Lung (tissue), 12 donors: ENCODE measurements around the gene SORD. TPM values are rescaled to one million over a fixed set of nuclear protein-coding genes. Genes with fewer than 3 reads are reported as not detected.

Source experiments
- ATAC-seq: fragments of 200-7000 bp; cut with Tn5 transposase; one replicate; pipeline ENCODE4 v1.9.1; 2020; ENCODE audit warnings: moderate number of reproducible peaks; ENCODE audit not compliant: insufficient read depth, low FRiP score
- DNase-seq, 3 donors: peaks; one replicate each; pipeline ENCODE4 v3.0.0-alpha.2; 2013 to 2017
- H3K27ac ChIP-seq, 2 donors: one replicate each; pipeline ENCODE4 v1.5.1; 2013; ENCODE audit warnings: mild to moderate bottlenecking in 2 of 2, moderate library complexity in 2 of 2, control low read depth in 1 of 2, inconsistent platforms in 1 of 2, low read depth in 1 of 2, low read length in 1 of 2
- H3K27me3 ChIP-seq, 3 donors: one replicate each; pipeline ENCODE4 v1.5.1; 2013; ENCODE audit warnings: low read length in 2 of 3; ENCODE audit not compliant: control insufficient read depth in 3 of 3, insufficient read depth in 3 of 3
- H3K36me3 ChIP-seq, 4 donors: one replicate each; pipeline ENCODE4 v1.5.1; 2013; ENCODE audit warnings: low read length in 4 of 4, mild to moderate bottlenecking in 1 of 4, moderate library complexity in 1 of 4; ENCODE audit not compliant: control insufficient read depth in 4 of 4, insufficient read depth in 4 of 4
- H3K4me1 ChIP-seq, 5 donors: one replicate each; pipeline ENCODE4 v1.5.1; 2013; ENCODE audit warnings: low read length in 5 of 5, mild to moderate bottlenecking in 2 of 5, moderate library complexity in 1 of 5; ENCODE audit not compliant: control insufficient read depth in 5 of 5, insufficient read depth in 5 of 5
- H3K4me3 ChIP-seq: one replicate; pipeline ENCODE4 v1.5.1; 2013; ENCODE audit warnings: mild to moderate bottlenecking, control low read depth, moderate library complexity
- H3K9ac ChIP-seq, 2 donors: one replicate each; pipeline ENCODE4 v1.5.1; 2013; ENCODE audit warnings: low read length in 2 of 2, control low read depth in 1 of 2; ENCODE audit not compliant: insufficient read depth in 1 of 2
- H3K9me3 ChIP-seq, 4 donors: one replicate each; pipeline ENCODE4 v1.5.1; 2013; ENCODE audit warnings: low read length in 3 of 4, mild to moderate bottlenecking in 1 of 4, moderate library complexity in 1 of 4; ENCODE audit not compliant: control insufficient read depth in 4 of 4, insufficient read depth in 3 of 4
- CTCF ChIP-seq: IDR thresholded peaks from 2 replicates; pipeline ENCODE4 v1.5.1; 2012; ENCODE audit warnings: mild to moderate bottlenecking; ENCODE audit errors: control extremely low read depth, extremely low read depth
- WGBS, 2 donors: extraction: QIAGEN DNeasy Blood & Tissue Kit; methylation state at CpG; one replicate each; pipeline ENCODE4 v1.1.7; 2013; 5-methylcytosine and 5-hydroxymethylcytosine counted together
- polyA plus RNA-seq, 2 donors: library from polyadenylated mRNA; stranded (reverse); fragments of 200-250 nt; gene quantifications; one replicate each; pipeline ENCODE4 v1.2.1, GENCODE V29; 2013
- total RNA-seq, 2 donors: library from RNA; depleted of rRNA in 1 of 2; stranded (reverse); fragments of >200 nt in 1 of 2; gene quantifications; one replicate each; pipeline ENCODE4 v1.2.1, GENCODE V29; 2014 to 2021
- donor health status: control.
- donor health status: control.
- donor health status: Bipolar disorder and iron deficiency.
- donor health status: healthy.
- donor health status: DM: yes; HTN: yes; CAD: no.

Gene SORD
- total and polyA plus RNA-seq, 4 donors = 3.5 to 18.2 (median 16.4) TPM

GRCh38 chr15:45113380-45113990 lies 90.5 kb downstream of the SORD start:
- Histone ChIP-seq H3K4me3 (no peak overlapping the region), H3K4me1 (peaks cover 0 to 20% (median 0%) of the 10 kb centered on the region in 5 donors), H3K9ac (no peak overlapping the region), H3K36me3 (no peaks in the 10 kb centered on the region), H3K9me3 (peaks cover 0 to 14% (median 0%) of the 10 kb centered on the region in 4 donors), H3K27me3 (peaks cover 13 to 82% (median 75%) of the 10 kb centered on the region in 3 donors), H3K27ac (no peak overlapping the region)
- DNase-seq = no peak
- 10% methylated on average over 14 of the region's 14 CpGs for WGBS, 2 donors
- no peak for ATAC-seq
- no peak for TF ChIP-seq CTCF

DNA sequence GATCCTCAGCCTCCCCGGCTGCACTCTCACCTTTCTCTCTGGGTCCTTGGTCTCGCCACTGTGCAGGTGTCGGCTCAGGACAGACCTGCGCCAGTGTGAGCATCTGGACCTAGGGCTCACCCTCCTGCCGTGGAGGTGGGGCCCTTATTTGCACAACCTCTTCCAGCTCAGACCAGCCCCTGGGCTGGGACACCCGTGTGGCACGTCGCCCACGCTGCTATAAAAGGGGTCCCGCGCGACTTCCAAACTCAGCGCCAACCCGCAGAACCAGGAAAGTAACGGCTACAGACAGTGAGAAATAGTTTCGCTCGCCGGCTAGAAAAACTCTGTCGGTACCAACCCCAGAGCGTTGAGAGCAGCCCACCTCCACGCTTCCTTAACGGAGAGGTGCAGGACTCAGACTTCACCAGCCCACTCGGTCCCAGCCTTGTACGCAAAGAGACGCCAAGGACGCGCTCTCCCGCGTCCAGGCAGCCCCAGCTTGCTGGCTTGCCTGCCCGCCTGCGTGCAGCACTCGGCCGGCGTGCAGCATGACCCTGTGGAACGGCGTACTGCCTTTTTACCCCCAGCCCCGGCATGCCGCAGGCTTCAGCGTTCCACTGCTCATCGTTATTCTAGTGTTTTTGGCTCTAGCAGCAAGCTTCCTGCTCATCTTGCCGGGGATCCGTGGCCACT lies 91.2 kb downstream of the SORD start, which contains the start of the genes DUOX2 and DUOXA2:
Gene DUOX2, minus strand, starts transcription at position 97 of the 675 bp plus-strand sequence. CDS start 761 bp downstream, outside the sequence.
Gene DUOXA2, plus strand, starts transcription at position 251 of the 675 bp plus-strand sequence. Its CDS starts 280 bp downstream, at position 531.
- no peak within 1 kb of the TSS for H3K27ac ChIP-seq
- no peak for ATAC-seq
- no peak for DNase-seq
- H3K9me3 ChIP-seq = peaks cover 0 to 14% (median 0%) of the 10 kb centered on the region in 4 donors
- no peak within 1 kb of the TSS for H3K9ac ChIP-seq
- WGBS, 2 donors = 2% methylated on average over 42 of the region's 42 CpGs
- no peak for TF ChIP-seq CTCF
- no peak within 1 kb of the TSS for H3K4me3 ChIP-seq
- H3K4me1 ChIP-seq = peaks cover 0 to 20% (median 0%) of the 10 kb centered on the region in 5 donors
- H3K36me3 ChIP-seq = peaks cover 0 to under 1% (median 0%) of the 10 kb centered on the region in 4 donors
- H3K27me3 ChIP-seq = peaks cover 13 to 77% (median 70%) of the 10 kb centered on the region in 3 donors

GRCh38 chr15:45114751-45115085 lies 91.7 kb downstream of the SORD start:
- Histone ChIP-seq H3K9ac (no peak overlapping the region), H3K4me1 (peaks cover 0 to 20% (median 0%) of the 10 kb centered on the region in 5 donors), H3K4me3 (no peak overlapping the region), H3K27me3 (peaks cover 13 to 72% (median 65%) of the 10 kb centered on the region in 3 donors), H3K9me3 (peaks cover 0 to 14% (median 0%) of the 10 kb centered on the region in 4 donors), H3K36me3 (peaks cover 0 to 1% (median 0%) of the 10 kb centered on the region in 4 donors), H3K27ac (no peak overlapping the region)
- DNase-seq = no peak
- no peak for TF ChIP-seq CTCF
- 8 to 16% methylated on average over 2 of the region's 2 CpGs for WGBS, 2 donors
- ATAC-seq = no peak
